HG03039 (cell line): Measurements from ENCODE around the gene CREB1.
"Not testable (repeated sequence)": the region's sequence is repeated elsewhere in the genome, so short reads cannot be mapped to it uniquely, and the experiment has no call there.

Experiments
- ATAC-seq: cut with Tn5 transposase; IDR thresholded peaks from one replicate; pipeline ENCODE4 v1.9.1; 2021; ENCODE audit warnings: mild to moderate bottlenecking, moderate library complexity; ENCODE audit not compliant: unreplicated experiment

CREB1 gene

DNA sequence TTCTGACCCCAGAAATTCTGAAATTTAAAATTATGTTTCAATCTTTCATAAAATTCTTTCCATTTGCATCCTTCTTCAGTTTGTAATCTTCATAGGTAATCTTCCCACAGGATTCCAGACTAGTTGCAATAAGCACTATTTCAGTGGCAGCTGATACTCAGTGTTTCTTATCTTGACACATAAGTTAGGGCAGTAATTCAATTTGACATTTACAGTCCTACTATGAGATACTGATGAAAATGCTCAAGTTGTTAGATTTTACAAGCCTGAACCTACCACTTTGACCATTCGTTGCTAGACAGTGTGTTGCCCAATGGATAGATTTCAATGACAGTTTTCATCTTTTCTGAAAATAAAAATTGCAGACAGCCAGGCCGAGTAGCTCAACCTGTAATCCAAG, 85.1 kb downstream of the CREB1 start:
- no peak for ATAC-seq

DNA sequence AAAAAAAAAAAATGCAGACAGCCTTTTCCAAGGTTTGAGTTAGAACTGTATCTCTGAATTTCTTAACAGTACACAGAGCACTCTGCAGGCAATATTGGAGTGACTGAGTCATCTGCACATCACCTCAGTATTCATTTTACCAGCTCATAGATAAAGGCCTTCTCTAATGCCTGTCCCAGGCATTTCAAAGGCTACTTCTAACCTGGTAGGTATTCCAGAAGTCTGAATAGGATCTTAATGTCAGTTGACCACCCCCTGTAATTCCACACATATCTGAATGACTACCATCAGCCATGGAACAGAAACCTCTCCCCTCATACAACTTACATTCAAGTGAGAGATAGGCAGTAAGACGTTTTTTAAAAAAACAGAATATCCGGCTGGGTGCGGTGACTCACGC, 86.4 kb downstream of the CREB1 start:
- no peak for ATAC-seq

DNA sequence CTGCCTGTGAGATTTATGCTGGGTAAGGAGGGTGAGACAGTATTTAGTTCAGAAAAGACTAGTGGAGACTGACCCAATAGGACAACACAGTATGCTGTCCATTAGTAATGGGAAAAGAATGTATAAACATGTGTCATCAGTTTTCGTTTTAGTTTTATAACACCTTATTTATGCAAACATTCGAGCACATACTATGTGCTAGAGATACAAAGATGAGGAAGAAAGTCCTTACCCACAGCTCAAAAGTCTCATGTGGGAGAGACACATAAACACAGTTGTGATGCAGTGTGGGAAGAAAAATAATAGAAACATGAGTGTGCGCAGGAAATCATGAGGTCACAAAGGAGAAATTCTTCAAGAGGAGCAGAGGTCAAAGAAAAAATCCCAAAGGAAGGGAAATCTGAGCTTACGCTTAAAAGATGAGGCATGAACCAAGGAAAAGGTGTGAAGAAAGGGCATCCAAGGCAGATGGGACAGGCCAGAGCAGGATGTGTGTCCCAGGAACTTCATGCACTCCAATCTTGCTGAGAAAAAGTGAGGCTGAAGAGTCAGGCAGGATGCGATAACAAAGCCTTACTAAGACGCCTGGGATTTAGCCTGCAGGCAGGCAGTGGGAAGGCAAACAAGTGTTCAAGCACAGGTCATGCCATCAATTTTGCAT, 87.4 kb downstream of the CREB1 start:
- ATAC-seq, result no peak

DNA sequence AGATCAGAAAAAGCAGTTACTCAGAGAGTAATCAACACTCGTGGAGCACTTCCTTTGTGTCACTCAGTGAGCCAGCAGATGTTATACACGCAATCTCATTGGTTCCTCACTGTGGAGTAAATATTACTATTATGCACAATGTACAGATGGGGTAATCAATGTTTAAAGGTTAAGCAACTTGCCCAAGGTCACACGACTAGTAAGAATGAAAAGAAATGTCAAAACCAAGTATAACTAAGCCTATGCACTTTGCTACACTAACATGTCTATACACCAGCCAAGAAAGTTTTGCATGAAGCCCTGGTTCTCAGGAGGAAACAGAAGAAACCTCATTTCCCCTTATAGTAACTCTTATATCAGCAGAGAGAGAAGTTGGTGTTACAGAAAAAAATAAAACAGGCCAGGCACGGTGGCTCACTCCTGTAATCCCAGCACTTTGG, 90.0 kb downstream of the CREB1 start:
- no peak for ATAC-seq

DNA sequence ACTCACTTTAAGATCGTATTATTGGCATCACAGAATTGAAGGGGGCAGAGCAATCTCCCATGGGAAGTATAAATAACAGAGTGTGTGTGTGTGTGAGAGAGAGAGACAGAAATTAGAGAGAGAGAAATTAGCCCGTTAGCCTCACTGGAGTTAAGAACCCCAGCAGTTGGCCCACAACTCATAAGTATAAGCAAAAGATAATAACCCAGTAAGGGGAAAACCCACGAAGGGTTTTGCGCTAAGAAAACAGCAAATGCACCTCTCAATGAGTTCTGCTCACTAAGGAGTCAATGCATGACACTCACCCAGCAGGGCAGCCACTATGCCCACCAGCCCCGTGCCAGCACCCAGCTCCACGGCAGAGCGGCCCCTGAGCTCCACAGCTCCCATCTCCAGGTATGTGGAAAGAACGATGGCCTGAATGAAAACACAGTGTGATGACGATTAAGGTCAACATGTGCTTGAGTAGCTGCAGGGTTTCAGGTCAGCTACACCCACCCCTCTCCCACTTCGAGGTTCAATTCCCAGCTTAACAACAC, 91.8 kb downstream of the CREB1 start:
- no peak for ATAC-seq

DNA sequence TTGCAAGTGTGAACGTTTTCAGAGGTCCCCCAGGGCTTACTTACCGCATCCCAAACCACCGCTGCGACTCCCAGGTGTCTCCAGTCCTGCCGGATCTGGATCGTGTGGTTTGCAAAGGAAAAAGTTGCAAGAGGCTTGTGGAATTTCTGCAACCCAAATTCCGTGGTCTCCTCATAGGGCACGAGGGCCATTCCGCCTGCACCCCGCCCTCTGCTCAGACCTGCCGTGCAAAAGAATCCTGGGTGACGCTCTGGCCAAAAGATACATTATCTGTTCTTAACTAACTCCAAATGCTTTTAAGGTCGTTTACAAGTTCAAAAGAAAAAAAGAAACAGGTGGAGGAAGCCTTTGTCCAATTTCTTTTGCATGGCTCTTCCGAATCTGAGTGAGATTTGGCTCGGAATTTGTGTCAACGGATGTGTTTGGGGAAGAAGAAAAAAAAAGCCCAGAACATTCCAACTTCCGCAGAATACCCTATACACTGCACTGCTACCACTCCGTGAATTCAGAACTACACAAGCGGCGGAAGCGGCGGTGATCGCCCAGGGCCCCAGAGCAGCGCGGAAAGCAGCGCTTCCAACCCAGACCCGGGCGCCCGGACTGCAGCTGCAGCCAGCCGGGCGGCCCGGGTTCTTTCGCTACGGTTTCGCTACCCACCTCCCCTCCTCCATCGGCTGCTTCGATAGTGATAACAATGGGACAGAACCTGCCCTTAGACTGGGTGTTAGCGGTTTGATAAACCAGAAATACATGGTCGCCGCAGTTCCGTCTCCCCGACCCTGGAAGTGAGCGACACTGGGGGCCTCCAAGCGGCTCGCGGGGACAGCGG, 94.6 kb downstream of the CREB1 start:
- ATAC-seq, result peak; percentile 27

DNA sequence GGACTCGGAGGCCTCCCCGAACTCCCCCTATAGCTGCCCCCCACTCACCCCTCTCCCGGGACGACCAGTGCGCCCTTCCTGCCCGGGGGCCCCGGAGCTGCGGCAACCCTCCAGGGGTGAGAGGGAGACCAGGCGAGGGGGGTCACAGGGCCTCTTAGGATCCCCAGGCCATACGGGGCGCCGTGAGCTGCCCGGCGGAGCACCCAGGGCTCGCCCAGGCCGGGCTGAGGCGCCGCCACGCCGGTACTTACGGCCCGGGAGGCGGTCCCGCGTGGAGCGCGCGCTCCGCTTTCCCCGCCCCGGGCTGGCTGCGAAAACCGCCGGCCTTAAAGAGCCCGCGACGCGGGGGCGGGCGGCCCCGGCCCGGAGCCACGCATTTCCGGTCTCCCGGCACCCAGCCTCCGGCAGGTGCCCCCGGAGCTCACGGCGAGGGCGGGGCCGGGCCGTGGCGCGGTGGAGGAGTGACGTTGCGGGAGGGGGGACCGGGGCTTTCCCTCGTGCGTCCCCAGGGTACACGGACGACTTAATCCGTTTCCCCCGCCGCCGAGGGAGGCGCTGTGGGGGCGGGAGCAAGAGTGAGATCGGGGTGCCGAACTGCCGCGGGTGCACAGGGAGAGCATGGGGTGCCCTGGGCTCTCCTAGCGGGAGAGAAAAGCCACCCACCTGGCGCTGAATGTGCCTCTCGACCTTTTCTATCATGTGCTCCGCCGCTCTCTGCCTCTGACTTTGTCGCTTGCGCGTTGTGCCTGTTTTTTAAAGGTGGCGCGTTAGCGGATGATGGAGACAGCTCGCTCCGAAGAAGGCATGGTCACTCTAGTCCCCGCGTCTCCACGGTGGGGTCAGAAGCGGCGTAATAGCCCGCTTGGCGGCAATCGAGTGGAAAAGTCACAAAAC, 95.5 kb downstream of the CREB1 start, which contains the start of gene METTL21A:
METTL21A (minus strand) TSS at position 381 of the 894 bp plus-strand sequence. CDS start 1,019 bp downstream, outside the sequence.
- ATAC-seq, result peak; percentile 63

DNA sequence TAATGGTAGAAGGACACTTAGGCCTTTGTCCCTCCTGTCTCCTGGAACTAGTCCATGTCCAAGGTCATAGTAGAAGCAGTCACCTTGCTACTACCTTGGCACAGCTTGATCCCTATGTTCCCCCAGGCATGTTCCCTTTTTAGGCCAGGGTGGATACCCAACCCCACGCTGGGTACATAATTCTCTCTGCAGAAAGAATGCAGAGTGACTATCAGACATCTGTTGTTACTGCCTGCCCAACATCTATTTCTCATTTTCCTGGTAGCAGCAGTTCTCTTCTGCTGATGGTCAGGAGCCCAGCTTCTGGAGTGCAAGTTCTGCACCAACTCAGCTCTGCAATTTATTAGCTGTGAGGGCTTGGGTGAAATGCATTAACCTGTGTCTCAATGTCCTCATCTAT, 99.8 kb downstream of the CREB1 start:
- no peak for ATAC-seq

DNA sequence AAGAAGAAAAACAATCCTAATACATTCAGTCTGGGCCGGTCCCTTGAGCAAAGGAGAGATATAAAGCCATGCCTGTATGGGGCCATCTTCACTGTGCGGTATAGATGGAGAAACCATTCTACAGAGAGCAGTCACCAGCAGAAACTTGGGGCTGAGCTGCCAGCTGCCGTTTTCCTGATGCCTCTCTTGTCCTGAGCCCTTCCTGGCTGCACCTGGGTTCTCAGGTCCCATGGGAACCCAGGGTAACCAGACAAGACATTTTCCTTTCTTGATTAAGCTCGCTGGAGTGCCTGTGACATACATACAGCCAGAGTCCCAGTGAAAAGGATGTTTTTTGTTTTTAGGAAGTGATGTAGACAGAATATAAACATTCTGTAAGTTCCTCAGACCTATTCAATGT, 100.7 kb downstream of the CREB1 start:
- ATAC-seq, result no peak

DNA sequence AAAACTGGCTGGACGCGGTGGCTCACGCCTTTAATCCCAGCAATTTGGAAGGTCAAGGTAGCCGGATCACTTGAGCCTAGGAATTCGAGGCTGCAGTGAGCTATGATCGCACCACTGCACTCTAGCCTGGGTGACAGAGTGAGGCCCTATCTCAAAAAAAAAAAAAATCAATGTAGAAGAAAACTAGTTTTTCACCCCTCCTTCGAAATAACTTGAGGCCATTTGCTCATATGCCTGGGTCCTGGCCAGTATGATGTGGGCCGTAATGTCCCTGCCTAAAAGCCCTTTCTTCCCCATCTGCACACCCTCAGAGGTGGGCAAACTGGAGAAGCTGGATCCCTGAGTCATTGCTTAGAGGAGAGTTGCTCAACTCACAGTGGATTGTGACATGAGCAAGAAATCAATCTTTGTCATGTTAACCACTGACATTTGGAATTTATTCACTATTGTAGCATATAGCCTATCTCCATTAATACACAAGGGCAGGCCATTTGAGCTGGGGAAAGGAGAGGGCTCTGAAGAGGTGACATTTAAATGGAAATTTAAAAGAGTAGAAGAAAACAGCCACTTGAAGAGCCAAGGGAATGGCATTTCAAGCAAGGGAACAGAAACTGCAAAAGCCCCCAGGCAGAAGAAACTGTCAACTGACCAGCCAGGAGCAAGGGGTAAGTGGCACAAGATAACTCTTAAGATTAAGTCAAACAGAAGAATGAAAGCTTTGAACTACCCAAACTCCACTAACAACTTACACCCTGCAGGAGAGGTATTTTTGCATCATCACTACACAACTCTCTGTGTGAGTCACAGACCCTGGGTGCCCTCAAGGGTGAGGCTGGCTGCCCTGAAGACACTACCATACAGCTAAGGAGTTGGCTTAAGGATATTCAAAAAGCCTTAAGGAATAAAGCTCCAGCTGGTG, 103.1 kb downstream of the CREB1 start:
- ATAC-seq, result no peak

DNA sequence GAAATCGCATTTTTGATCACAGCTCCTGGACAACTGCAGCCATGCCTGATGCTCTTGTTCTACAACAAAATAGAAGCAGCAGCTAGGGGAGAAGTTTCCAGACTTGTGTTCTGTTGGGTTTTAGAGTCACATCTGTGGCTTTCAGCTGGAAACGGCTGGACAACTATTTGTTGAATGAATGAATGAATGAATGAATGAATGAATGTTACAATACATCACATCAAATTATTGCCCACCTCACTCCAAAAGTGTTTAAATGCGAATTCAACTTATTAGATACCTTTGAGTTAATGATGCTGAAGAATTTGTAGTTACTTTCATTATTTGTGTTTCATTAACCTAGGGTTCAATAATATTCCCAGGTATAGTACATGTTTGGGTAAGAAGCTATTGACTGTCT, 103.9 kb downstream of the CREB1 start:
- no peak for ATAC-seq

DNA sequence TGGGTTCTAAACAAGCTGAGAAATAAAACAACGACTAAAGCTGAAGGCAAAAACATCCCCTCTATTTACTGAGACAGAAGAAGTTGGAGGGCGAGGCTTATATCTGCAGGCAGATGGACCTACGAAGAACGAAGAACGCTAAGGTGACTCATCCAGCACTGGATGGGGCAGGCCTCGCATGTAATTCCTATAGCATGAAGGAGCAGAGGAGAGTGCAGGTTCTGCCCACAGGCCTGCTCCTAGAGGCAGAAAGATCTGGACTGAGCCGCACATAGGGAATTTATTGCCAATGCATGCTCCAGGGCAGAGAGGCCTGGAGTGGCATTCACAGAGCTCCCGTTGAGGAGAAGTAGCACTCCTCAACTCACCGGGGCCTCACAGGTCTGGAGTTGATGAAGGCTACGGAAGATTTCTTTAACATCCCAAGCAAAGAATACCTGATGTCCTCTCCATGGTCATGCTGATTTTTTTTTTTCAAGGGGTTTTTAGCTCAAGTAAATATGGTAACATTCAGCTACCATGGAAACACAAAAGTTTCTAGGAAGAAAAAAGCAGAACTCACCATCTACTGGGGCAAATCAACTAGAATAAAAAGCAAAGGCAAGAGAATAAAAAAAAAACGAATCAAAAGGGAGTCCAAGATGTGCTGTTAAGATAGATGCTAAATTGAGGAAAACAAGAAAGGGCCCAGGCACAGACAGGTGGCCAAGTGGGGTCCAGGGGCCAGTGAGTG, 105.9 kb downstream of the CREB1 start:
- ATAC-seq, result no peak

DNA sequence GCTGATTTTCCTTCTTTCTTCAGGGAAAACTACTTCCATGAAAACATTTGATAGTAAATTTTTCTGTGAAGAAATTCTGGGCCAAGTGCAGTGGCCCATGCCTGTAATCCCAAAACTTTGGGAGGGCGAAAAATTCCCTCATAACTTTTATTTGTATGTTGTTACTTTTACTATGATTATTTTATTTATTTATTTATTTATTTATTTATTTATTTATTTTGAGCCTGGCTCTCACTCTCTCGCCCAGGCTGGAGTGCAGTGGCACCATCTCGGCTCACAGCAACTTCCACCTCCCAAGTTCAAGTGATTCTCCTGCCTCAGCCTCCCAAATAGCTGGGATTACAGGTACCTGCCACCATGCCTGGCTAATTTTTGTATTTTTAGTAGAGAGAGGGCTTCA, 109.5 kb downstream of the CREB1 start:
- not testable (repeated sequence) for ATAC-seq

DNA sequence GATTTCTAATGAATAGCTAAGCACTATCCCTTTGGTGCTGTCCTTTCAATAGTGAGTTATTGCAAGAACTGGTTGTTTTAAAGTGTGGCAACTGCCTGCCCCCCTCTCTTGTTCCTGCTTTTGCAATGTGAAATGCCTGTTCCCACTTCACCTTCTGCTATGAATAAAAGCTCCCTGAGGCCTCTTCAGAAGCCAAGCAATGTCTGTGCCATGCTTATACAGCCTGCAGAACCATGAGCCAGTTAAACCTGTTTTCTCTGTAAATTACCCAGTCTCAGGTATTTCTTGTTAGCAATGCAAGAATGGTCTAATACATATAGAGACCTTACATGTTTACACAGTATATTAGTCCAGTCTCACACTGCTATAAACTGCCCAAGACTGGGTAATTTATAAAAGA, 110.4 kb downstream of the CREB1 start:
- ATAC-seq, result no peak

DNA sequence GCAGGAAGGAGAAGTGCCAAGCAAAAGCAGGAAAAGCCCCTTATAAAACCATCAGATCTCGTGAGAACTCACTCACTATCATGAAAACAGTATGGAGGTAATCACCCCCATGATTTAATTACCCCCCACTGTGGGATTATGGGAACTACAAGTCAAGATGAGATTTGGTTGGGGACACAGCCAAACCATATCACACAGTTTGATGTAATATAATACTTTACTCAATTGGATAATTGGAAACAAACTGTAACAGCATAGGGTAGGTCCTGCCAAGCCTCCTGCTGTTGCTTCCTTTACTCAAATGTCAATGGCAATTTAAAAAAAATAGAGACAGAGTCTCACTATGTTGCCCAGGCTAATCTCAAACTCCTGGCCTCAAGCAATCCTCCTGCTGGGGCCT, 110.9 kb downstream of the CREB1 start:
- ATAC-seq, result no peak

DNA sequence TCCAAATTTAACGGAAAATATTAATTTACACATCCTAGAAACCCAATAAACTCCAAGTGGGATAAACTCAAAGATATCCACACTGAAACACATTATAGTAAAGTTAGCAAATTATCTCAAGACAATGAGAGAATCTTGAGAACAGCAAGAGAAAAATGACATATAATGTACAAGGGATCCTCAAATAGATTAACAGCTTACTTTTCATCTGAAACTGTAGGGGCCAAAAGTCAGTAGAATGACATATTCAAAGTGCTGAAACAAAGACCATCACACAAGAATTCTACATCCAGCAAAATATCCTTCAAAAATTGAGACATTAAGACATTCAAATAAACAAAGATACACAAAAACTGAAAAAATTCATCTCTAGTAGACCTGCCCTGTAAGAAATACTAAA, 114.1 kb downstream of the CREB1 start:
- ATAC-seq, result no peak

DNA sequence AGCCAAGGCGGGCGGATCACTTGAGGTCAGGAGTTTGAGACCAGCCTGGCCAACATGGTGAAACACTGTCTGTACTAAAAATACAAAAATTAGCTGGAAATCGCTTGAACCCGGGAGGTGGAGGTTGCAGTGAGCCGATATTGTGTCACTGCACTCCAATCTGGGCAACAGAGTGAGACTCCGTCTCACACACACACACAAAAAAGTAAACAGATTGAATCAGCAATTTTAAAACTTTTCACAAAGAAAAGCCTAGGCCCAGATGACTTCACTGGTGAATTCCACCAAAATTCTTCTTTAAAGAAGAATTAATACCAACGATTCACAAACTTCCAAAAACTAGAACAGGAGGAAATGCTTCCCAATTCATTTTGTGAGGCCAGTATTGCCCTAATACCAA, 116.8 kb downstream of the CREB1 start:
- ATAC-seq, result not testable (repeated sequence)
